HCT116 (cell line): ENCODE measurements around the gene PRRG1. TPM values are rescaled to one million over a fixed set of nuclear protein-coding genes. Genes with fewer than 3 reads are reported as not detected.

Experiments used
- ATAC-seq: fragments of 200-7000 bp; cut with Tn5 transposase; 2 replicates; pipeline ENCODE4 v1.9.1; 2020; ENCODE audit warnings: mild to moderate bottlenecking, moderate library complexity
- BruUV-seq: library from RNA; stranded (reverse); fragments of 400-500 nt; replicated peaks from 2 replicates; lab custom pipeline; 2021; lab: Mats Ljungman, UMichigan
- CTCF ChIA-PET: fragments of 300-600 bp; sonication (Branson Sonifier 250); formaldehyde crosslinking; loops from one replicate; lab custom pipeline; 2021; ENCODE audit warnings: antibody characterized with exemption; lab: Charles Lee
- POLR2A ChIA-PET: fragments of 300-600, 350-600 bp; sonication (Branson Sonifier 250); formaldehyde crosslinking; loops from one replicate; lab custom pipeline; 2021; ENCODE audit warnings: antibody characterized with exemption; lab: Charles Lee
- RAD21 ChIA-PET, 2 experiments: fragments of 300-600 bp; sonication (Branson Sonifier 250); formaldehyde crosslinking; loops; one replicate each; lab custom pipeline; 2023; ENCODE audit warnings: low total read pairs in 2 of 2; ENCODE audit not compliant: uncharacterized antibody in 2 of 2, unreplicated experiment in 2 of 2, low non-redundant PET in 1 of 2; lab: Charles Lee
- DNase-seq: peaks from one replicate; pipeline ENCODE4 v3.0.0-alpha.2; 2010; ENCODE audit warnings: low read depth, low spot score
- H2AFZ ChIP-seq: fragments of 200-600 bp; shearing (Covaris generic), sonication (generic); 2 replicates; pipeline ENCODE4 v1.6.1; 2017; ENCODE audit warnings: low read depth, mixed run types, mixed read lengths, antibody characterized with exemption, low read length; ENCODE audit not compliant: poor library complexity, severe bottlenecking
- H3K27ac ChIP-seq: 2 replicates; pipeline ENCODE4 v1.5.1; 2012; ENCODE audit warnings: low read depth, low read length
- H3K27me3 ChIP-seq: fragments of 200-600 bp; sonication (generic); 2 replicates; pipeline ENCODE4 v1.6.1; 2016; ENCODE audit warnings: mixed run types, low read length, mixed read lengths; ENCODE audit not compliant: insufficient read depth
- H3K36me3 ChIP-seq, 2 experiments: fragments of 200-500 bp in 1 of 2; fragments of 200-600 bp in 1 of 2; sonication (Bioruptor generic) in 1 of 2; sonication (generic) in 1 of 2; 2 replicates each; pipeline versions ENCODE4 v1.5.1 to v1.6.1; 2014 to 2016; ENCODE audit warnings: low read length in 2 of 2, inconsistent platforms in 1 of 2, mixed read lengths in 1 of 2, mixed run types in 1 of 2; ENCODE audit not compliant: insufficient read depth in 2 of 2, control insufficient read depth in 1 of 2
- H3K4me1 ChIP-seq, 2 experiments: fragments of 200-600 bp in 1 of 2; sonication (generic) in 1 of 2; 2 replicates each; pipeline versions ENCODE4 v1.5.1 to v1.6.1; 2012 to 2017; ENCODE audit warnings: low read length in 2 of 2, inconsistent platforms in 1 of 2, mild to moderate bottlenecking in 1 of 2, mixed read lengths in 1 of 2, mixed run types in 1 of 2, moderate library complexity in 1 of 2; ENCODE audit not compliant: insufficient read depth in 2 of 2, control insufficient read depth in 1 of 2
- H3K4me2 ChIP-seq: fragments of 200-600 bp; sonication (generic); 2 replicates; pipeline ENCODE4 v1.6.1; 2017; ENCODE audit warnings: mixed run types, low read length, mixed read lengths
- H3K4me3 ChIP-seq, 2 experiments: fragments of 200-600 bp in 1 of 2; sonication (generic) in 1 of 2; replicated peaks in 1 of 2; 2 replicates each; pipeline ENCODE4 v1.5.1; 2011 to 2016; ENCODE audit warnings: low read length in 2 of 2, control low read depth in 1 of 2, low read depth in 1 of 2, mild to moderate bottlenecking in 1 of 2, mixed read lengths in 1 of 2, mixed run types in 1 of 2
- H3K79me2 ChIP-seq: fragments of 200-600 bp; sonication (generic); 2 replicates; pipeline ENCODE4 v1.6.1; 2017; ENCODE audit warnings: mild to moderate bottlenecking, mixed run types, low read length, moderate library complexity, mixed read lengths; ENCODE audit not compliant: insufficient read depth
- H3K9ac ChIP-seq: fragments of 200-600 bp; sonication (generic); 2 replicates; pipeline ENCODE4 v1.6.1; 2016; ENCODE audit warnings: low read length, mixed read lengths
- H3K9me2 ChIP-seq: fragments of 200-600 bp; sonication (generic), shearing (Covaris generic); 2 replicates; pipeline ENCODE4 v1.6.1; 2017; ENCODE audit warnings: mixed run types, mild to moderate bottlenecking, moderate library complexity; ENCODE audit not compliant: insufficient read depth
- H3K9me3 ChIP-seq, 2 experiments: fragments of 200-500 bp in 1 of 2; fragments of 200-600 bp in 1 of 2; sonication (Bioruptor generic) in 1 of 2; sonication (generic) in 1 of 2; 2 replicates each; pipeline ENCODE4 v1.6.1; 2014 to 2017; ENCODE audit warnings: low read length in 2 of 2, mixed read lengths in 2 of 2, inconsistent platforms in 1 of 2, low read depth in 1 of 2, mild to moderate bottlenecking in 1 of 2, mixed run types in 1 of 2, moderate library complexity in 1 of 2; ENCODE audit not compliant: control insufficient read depth in 1 of 2, insufficient read depth in 1 of 2
- H4K20me1 ChIP-seq: fragments of 200-600 bp; sonication (generic), shearing (Covaris generic); 2 replicates; pipeline ENCODE4 v1.6.1; 2017; ENCODE audit warnings: mixed run types, mild to moderate bottlenecking, moderate library complexity; ENCODE audit not compliant: insufficient read depth
- CEBPB ChIP-seq: IDR thresholded peaks from 2 replicates; pipeline ENCODE4 v1.6.1; 2012; ENCODE audit warnings: low read depth
- POLR2AphosphoS5 ChIP-seq: IDR thresholded peaks from 2 replicates; pipeline ENCODE4 v1.6.1; 2011; ENCODE audit warnings: mild to moderate bottlenecking, low read depth, low read length, moderate library complexity
- RAD21 ChIP-seq: IDR thresholded peaks from 2 replicates; pipeline ENCODE4 v1.6.1; 2012; ENCODE audit warnings: low read depth, mild to moderate bottlenecking
- YY1 ChIP-seq: IDR thresholded peaks from 2 replicates; pipeline ENCODE4 v1.6.1; 2011; ENCODE audit warnings: low read length, low read depth, moderate library complexity, mild to moderate bottlenecking; ENCODE audit not compliant: insufficient replicate concordance; ENCODE audit errors: extremely low read depth
- intact Hi-C: fragments of 100-400 bp; cut with micrococcal nuclease; formaldehyde crosslinking; loops from 2 replicates; pipeline ENCODE4 v1.10.0; 2022
- total RNA-seq: library from RNA; stranded (reverse); gene quantifications from one replicate; pipeline ENCODE4 v1.2.1, GENCODE V29; 2021; ENCODE audit not compliant: unreplicated experiment
- TF ChIP-seq, protein P1 (sequence below): IDR thresholded peaks from 2 replicates; pipeline ENCODE4 v1.6.1; 2012; ENCODE audit warnings: low read depth
- TF ChIP-seq, protein P2 (sequence below): IDR thresholded peaks from 2 replicates; pipeline ENCODE4 v1.6.1; 2011; ENCODE audit warnings: mild to moderate bottlenecking, low read length, moderate library complexity; ENCODE audit not compliant: insufficient replicate concordance; ENCODE audit errors: extremely low read depth

The PRRG1 gene
- total RNA-seq, 1 experiment from 2014 or later: 16.0 TPM

DNA sequence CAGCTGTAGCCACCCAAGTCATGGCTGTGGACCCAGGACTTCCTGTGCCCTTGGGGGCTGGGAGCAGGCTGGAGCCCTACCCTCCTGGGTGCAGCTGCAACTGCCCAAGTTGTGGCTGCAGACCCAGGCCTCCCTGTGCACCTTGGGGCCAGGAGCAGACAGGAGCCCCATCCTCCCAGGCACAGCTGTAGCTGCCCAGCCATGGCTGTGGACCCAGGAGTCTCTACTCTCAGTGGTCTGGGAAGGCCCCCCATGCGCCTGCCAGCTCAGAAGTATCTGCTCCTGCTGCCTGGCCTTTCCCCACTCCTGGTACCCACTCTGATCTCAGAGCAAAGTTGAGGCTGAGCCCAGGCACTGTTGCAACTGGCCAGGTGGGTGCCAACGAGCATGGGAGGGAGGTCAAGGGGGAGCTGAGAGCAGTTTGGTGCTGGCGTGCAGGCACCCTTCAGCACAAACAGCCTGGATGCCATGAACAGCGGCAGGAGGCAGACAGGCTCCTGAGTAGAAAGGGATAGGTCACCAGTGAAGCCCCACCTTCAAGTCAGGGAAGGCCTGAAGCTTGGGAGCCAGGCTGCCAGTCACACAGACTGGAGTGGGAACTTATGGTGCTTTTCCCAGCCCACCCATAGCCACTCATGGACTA is 21.5 kb downstream of the PRRG1 start:
- Histone ChIP-seq H3K79me2 (peaks cover 79% of the 10 kb centered on the region), H3K9ac (no peak overlapping the region)
- CTCF ChIA-PET: no interaction called here
- BruUV-seq: no TSS peak
- TF ChIP-seq, protein P1, sequence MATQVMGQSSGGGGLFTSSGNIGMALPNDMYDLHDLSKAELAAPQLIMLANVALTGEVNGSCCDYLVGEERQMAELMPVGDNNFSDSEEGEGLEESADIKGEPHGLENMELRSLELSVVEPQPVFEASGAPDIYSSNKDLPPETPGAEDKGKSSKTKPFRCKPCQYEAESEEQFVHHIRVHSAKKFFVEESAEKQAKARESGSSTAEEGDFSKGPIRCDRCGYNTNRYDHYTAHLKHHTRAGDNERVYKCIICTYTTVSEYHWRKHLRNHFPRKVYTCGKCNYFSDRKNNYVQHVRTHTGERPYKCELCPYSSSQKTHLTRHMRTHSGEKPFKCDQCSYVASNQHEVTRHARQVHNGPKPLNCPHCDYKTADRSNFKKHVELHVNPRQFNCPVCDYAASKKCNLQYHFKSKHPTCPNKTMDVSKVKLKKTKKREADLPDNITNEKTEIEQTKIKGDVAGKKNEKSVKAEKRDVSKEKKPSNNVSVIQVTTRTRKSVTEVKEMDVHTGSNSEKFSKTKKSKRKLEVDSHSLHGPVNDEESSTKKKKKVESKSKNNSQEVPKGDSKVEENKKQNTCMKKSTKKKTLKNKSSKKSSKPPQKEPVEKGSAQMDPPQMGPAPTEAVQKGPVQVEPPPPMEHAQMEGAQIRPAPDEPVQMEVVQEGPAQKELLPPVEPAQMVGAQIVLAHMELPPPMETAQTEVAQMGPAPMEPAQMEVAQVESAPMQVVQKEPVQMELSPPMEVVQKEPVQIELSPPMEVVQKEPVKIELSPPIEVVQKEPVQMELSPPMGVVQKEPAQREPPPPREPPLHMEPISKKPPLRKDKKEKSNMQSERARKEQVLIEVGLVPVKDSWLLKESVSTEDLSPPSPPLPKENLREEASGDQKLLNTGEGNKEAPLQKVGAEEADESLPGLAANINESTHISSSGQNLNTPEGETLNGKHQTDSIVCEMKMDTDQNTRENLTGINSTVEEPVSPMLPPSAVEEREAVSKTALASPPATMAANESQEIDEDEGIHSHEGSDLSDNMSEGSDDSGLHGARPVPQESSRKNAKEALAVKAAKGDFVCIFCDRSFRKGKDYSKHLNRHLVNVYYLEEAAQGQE: no peak
- TF ChIP-seq CEBPB: no peak
- no peak for TF ChIP-seq YY1
- TF ChIP-seq, protein P2, sequence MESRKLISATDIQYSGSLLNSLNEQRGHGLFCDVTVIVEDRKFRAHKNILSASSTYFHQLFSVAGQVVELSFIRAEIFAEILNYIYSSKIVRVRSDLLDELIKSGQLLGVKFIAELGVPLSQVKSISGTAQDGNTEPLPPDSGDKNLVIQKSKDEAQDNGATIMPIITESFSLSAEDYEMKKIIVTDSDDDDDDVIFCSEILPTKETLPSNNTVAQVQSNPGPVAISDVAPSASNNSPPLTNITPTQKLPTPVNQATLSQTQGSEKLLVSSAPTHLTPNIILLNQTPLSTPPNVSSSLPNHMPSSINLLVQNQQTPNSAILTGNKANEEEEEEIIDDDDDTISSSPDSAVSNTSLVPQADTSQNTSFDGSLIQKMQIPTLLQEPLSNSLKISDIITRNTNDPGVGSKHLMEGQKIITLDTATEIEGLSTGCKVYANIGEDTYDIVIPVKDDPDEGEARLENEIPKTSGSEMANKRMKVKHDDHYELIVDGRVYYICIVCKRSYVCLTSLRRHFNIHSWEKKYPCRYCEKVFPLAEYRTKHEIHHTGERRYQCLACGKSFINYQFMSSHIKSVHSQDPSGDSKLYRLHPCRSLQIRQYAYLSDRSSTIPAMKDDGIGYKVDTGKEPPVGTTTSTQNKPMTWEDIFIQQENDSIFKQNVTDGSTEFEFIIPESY: no peak
- no peak for TF ChIP-seq POLR2AphosphoS5
- TF ChIP-seq RAD21: no peak
- TF ChIP-seq, all 23 proteins: peak for 0
- no peak overlapping the region for H3K27ac ChIP-seq
- ChIA-PET RAD21 (no interaction called here), POLR2A (no interaction called here)
- H4K20me1 ChIP-seq: 0 out of 2 replicates have a peak, but pooled peaks cover under 1% of the 10 kb centered on the region
- H3K4me1 ChIP-seq: no peaks in the 10 kb centered on the region
- intact Hi-C loops: no loop called here
- no peak overlapping the region for H2AFZ ChIP-seq
- DNase-seq (no peak), ATAC-seq (no peak)
- H3K4me2 ChIP-seq: no peak overlapping the region
- H3K9me2 ChIP-seq: no peaks in the 10 kb centered on the region
- no peak overlapping the region for H3K4me3 ChIP-seq
- no peaks in the 10 kb centered on the region for H3K27me3 ChIP-seq
- no peaks in the 10 kb centered on the region for H3K9me3 ChIP-seq
- H3K36me3 ChIP-seq: no peaks in the 10 kb centered on the region
